HepG2 (cell line): Measurements from ENCODE around the gene FNDC3A. TPM values are rescaled to one million over a fixed set of nuclear protein-coding genes. Genes with fewer than 3 reads are reported as not detected.

ENCODE experiments used
- ARNT ChIP-seq: fragments of 450-650 bp; IDR thresholded peaks from 2 replicates; pipeline ENCODE4 v1.6.1; 2017
- DNMT3B ChIP-seq: conservative IDR thresholded peaks from 2 replicates; pipeline ENCODE4 v1.6.1; 2016; ENCODE audit warnings: missing biosample characterization, control low read depth
- ERF ChIP-seq: IDR thresholded peaks from 2 replicates; pipeline ENCODE4 v1.6.1; 2018; ENCODE audit warnings: missing biosample characterization, missing genetic modification reagents
- ISX ChIP-seq: sonication (generic); formaldehyde crosslinking; conservative IDR thresholded peaks from 2 replicates; pipeline ENCODE4 v1.5.0; 2020; ENCODE audit warnings: missing genetic modification reagents
- MBD4 ChIP-seq: IDR thresholded peaks from 2 replicates; pipeline ENCODE4 v1.6.1; 2012; ENCODE audit warnings: low read length, inconsistent platforms, borderline replicate concordance
- MED13 ChIP-seq: sonication (generic); formaldehyde crosslinking; IDR thresholded peaks from 2 replicates; pipeline ENCODE4 v1.5.0; 2020; ENCODE audit warnings: missing genetic modification reagents
- NFKBIZ ChIP-seq: IDR thresholded peaks from 2 replicates; pipeline ENCODE4 v1.6.1; 2018; ENCODE audit warnings: missing genetic modification reagents, missing compliant biosample characterization
- PTBP1 ChIP-seq: fragments of 200-400 bp; formaldehyde crosslinking; IDR thresholded peaks from 2 replicates; pipeline ENCODE4 v1.6.1; 2018; ENCODE audit warnings: low read length, low read depth; ENCODE audit not compliant: poor library complexity, severe bottlenecking
- REXO4 ChIP-seq: sonication (generic); formaldehyde crosslinking; IDR thresholded peaks from 2 replicates; pipeline ENCODE4 v1.8.0; 2022; ENCODE audit warnings: missing genetic modification reagents, mild to moderate bottlenecking, borderline replicate concordance
- RFXAP ChIP-seq: sonication (generic); formaldehyde crosslinking; IDR thresholded peaks from 2 replicates; pipeline ENCODE4 v1.4.0; 2020; ENCODE audit warnings: missing genetic modification reagents, borderline replicate concordance
- SSRP1 ChIP-seq: IDR thresholded peaks from 2 replicates; pipeline ENCODE4 v1.6.1; 2016; ENCODE audit warnings: control low read depth
- ZFP1 ChIP-seq: IDR thresholded peaks from 2 replicates; pipeline ENCODE4 v1.6.1; 2016
- ZMYM2 ChIP-seq: sonication (generic); formaldehyde crosslinking; IDR thresholded peaks from 2 replicates; pipeline ENCODE4 v1.8.0; 2022; ENCODE audit warnings: mild to moderate bottlenecking, missing genetic modification reagents
- ZNF207 ChIP-seq: fragments of 450-650 bp; IDR thresholded peaks from 2 replicates; pipeline ENCODE4 v1.6.1; 2016; ENCODE audit warnings: antibody characterized with exemption, borderline replicate concordance
- ZNF264 ChIP-seq: sonication (generic); formaldehyde crosslinking; IDR thresholded peaks from 2 replicates; pipeline ENCODE4 v1.4.0; 2020; ENCODE audit warnings: missing genetic modification reagents
- ZNF414 ChIP-seq: sonication (generic); formaldehyde crosslinking; IDR thresholded peaks from 2 replicates; pipeline ENCODE4 v1.5.0; 2020; ENCODE audit warnings: missing genetic modification reagents
- ZNF546 ChIP-seq: sonication (generic); formaldehyde crosslinking; conservative IDR thresholded peaks from 2 replicates; pipeline ENCODE4 v1.8.1; 2023; ENCODE audit warnings: mild to moderate bottlenecking, missing genetic modification reagents
- ZNF569 ChIP-seq: sonication (generic); formaldehyde crosslinking; IDR thresholded peaks from 2 replicates; pipeline ENCODE4 v1.5.0; 2020; ENCODE audit warnings: mild to moderate bottlenecking, missing genetic modification reagents, moderate library complexity, borderline replicate concordance
- ZNF816 ChIP-seq: sonication (generic); formaldehyde crosslinking; IDR thresholded peaks from 2 replicates; pipeline ENCODE4 v1.8.0; 2022; ENCODE audit warnings: missing genetic modification reagents, mild to moderate bottlenecking, borderline replicate concordance
- polyA plus RNA-seq, 8 experiments: library from polyadenylated mRNA; depleted of rRNA in 3 of 8; stranded (reverse) in 7 of 8; unstranded in 1 of 8; fragments of >200 nt; fragmentation: Illumina TruSeq in 4 of 8; extraction: Trizol in 4 of 8; gene quantifications; 2 replicates each; pipeline versions ENCODE4 v1.2.1 to v1.2.3, GENCODE V29; 2011 to 2016; ENCODE audit warnings: low read depth in 4 of 8, missing spikeins in 1 of 8, mixed read lengths in 1 of 8; ENCODE audit not compliant: insufficient read depth in 1 of 8
- total RNA-seq, 5 experiments: library from RNA; depleted of rRNA; stranded (reverse); fragments of >200 nt; fragmentation: Illumina TruSeq; extraction: Trizol; gene quantifications; 2 replicates each; pipeline ENCODE4 v1.2.3, GENCODE V29; 2016; ENCODE audit warnings: low read depth in 1 of 5
- TF ChIP-seq, protein P1 (sequence below): fragments of 450-650 bp; IDR thresholded peaks from 2 replicates; pipeline ENCODE4 v1.6.1; 2016
- TF ChIP-seq, protein P2 (sequence below): sonication (generic); formaldehyde crosslinking; IDR thresholded peaks from 2 replicates; pipeline ENCODE4 v1.5.0; 2020; ENCODE audit warnings: missing genetic modification reagents, mild to moderate bottlenecking, borderline replicate concordance
- TF ChIP-seq, protein P3 (sequence below): sonication (generic); formaldehyde crosslinking; IDR thresholded peaks from 2 replicates; pipeline ENCODE4 v1.4.0; 2020; ENCODE audit warnings: missing genetic modification reagents, mild to moderate bottlenecking, borderline replicate concordance

FNDC3A gene
- total and polyA plus RNA-seq, 2 of the 13 experiments (the other 11 are each of a cell fraction or from before 2014, with no cell fraction given) = 36.7 to 39.3 TPM

GRCh38 chr13:49247643-49248621 lies 272.2 kb downstream of the FNDC3A start, which contains the start of gene CDADC1 (continued):
- TF ChIP-seq, protein P1, sequence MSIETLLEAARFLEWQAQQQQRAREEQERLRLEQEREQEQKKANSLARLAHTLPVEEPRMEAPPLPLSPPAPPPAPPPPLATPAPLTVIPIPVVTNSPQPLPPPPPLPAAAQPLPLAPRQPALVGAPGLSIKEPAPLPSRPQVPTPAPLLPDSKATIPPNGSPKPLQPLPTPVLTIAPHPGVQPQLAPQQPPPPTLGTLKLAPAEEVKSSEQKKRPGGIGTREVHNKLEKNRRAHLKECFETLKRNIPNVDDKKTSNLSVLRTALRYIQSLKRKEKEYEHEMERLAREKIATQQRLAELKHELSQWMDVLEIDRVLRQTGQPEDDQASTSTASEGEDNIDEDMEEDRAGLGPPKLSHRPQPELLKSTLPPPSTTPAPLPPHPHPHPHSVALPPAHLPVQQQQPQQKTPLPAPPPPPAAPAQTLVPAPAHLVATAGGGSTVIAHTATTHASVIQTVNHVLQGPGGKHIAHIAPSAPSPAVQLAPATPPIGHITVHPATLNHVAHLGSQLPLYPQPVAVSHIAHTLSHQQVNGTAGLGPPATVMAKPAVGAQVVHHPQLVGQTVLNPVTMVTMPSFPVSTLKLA = no peak
- 0 out of 2 replicates have a peak, but pooled peaks have one; percentile 38 for TF ChIP-seq NFKBIZ (CRISPR knock-in tag)
- no peak for TF ChIP-seq ZNF264 (CRISPR knock-in tag)
- TF ChIP-seq ZNF569 (CRISPR knock-in tag) = no peak
- TF ChIP-seq ERF (CRISPR knock-in tag) = no peak
- no peak for TF ChIP-seq ZFP1 (CRISPR knock-in tag)
- TF ChIP-seq ZMYM2 = no peak
- TF ChIP-seq SSRP1 = no peak
- TF ChIP-seq ZNF546 = no peak
- TF ChIP-seq PTBP1 = no peak
- TF ChIP-seq ZNF207 = no peak
- no peak for TF ChIP-seq ZNF414 (CRISPR knock-in tag)
- TF ChIP-seq DNMT3B = no peak
- TF ChIP-seq, protein P2, sequence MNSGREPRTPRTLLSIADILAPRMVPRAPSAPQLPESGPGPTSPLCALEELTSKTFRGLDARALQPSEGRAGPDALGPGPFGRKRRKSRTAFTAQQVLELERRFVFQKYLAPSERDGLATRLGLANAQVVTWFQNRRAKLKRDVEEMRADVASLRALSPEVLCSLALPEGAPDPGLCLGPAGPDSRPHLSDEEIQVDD (CRISPR knock-in tag) = no peak
- TF ChIP-seq REXO4 = no peak
- TF ChIP-seq RFXAP = 0 out of 2 replicates have a peak, but pooled peaks have one; percentile 30
- TF ChIP-seq, protein P3, sequence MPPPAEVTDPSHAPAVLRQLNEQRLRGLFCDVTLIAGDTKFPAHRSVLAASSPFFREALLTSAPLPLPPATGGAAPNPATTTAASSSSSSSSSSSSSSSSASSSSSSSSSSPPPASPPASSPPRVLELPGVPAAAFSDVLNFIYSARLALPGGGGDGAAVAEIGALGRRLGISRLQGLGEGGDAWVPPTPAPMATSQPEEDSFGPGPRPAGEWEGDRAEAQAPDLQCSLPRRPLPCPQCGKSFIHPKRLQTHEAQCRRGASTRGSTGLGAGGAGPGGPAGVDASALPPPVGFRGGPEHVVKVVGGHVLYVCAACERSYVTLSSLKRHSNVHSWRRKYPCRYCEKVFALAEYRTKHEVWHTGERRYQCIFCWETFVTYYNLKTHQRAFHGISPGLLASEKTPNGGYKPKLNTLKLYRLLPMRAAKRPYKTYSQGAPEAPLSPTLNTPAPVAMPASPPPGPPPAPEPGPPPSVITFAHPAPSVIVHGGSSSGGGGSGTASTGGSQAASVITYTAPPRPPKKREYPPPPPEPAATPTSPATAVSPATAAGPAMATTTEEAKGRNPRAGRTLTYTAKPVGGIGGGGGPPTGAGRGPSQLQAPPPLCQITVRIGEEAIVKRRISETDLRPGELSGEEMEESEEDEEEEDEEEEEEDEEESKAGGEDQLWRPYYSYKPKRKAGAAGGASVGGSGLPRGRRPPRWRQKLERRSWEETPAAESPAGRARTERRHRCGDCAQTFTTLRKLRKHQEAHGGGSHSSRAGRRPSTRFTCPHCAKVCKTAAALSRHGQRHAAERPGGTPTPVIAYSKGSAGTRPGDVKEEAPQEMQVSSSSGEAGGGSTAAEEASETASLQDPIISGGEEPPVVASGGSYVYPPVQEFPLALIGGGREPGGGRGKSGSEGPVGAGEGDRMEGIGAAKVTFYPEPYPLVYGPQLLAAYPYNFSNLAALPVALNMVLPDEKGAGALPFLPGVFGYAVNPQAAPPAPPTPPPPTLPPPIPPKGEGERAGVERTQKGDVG (CRISPR knock-in tag) = no peak
- no peak for TF ChIP-seq ISX (CRISPR knock-in tag)
- TF ChIP-seq MED13 = no peak
- no peak for TF ChIP-seq MBD4
- TF ChIP-seq ARNT = no peak
- TF ChIP-seq ZNF816 (CRISPR knock-in tag) = no peak
